Measurements from ENCODE around the gene FUT7.
A peak's percentile ranks its signal among the peaks of the same experiment; 100 is the strongest.
"Not testable (repeated sequence)": the region's sequence is repeated elsewhere in the genome, so short reads cannot be mapped to it uniquely, and the experiment has no call there.

The FUT7 gene

DNA sequence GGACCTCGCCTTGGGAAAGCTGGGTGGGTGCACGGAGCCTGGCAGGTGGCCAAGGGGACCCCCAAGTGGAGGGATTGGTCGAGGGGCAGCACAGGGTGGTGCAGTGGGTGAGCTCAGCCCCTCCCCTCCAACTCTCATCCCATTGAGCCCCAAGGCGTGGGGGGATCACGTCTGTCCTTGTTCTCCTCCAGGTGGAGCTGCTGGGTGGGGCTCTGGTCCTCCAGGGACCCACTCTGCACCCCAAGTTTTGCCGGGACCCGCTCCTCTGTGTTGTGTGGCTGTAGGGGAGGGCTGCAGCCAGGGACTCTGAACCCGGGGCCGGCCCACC lies 3.6 kb upstream of the FUT7 start:
- no peak for FAIRE-seq
- no peak for DNase-seq (ENCODE audit: insufficient read length, low spot score)

DNA sequence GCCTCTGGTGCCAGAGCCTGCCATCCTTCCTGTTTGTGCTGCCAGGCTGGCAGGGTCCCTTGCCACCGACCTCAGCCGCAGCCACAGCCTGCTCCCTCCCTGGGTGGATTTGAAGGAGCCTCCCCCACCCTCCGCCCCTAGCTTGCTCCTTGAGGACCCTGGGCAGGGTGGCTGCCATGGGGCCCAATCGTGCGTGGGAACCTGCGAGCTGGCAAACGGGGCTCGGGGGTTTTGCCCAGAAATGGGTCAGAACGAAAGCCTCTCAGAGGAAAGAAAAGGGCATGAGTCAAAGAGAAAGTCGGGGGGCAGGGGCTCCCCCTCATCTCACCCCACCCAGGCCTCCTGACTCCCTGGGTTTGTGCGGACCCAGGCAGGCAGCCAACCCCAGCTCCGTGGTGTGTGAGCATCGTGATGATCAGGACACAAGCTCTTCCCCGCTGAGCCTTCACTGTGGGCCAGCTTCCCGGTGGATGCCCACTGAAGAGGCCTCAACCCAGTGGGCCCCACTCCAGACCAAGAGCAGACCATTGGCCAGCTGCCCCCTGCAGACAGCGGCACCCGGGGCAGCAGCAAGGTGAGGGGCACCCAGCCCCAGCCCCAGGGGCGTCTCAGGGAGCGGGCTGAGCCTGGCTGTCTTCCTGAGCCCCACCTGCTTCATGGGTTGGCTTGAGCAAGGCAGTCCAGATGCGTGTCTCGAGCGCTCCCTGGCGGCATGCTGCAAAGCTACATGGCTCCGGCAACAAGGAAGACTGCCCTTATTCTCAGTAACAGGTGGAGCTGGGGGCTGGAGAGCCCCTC lies 3.0 kb upstream of the FUT7 start:
- DNase-seq (ENCODE audit: insufficient read length, low spot score), result peak; percentile 86
- FAIRE-seq, result peak; percentile 79

DNA sequence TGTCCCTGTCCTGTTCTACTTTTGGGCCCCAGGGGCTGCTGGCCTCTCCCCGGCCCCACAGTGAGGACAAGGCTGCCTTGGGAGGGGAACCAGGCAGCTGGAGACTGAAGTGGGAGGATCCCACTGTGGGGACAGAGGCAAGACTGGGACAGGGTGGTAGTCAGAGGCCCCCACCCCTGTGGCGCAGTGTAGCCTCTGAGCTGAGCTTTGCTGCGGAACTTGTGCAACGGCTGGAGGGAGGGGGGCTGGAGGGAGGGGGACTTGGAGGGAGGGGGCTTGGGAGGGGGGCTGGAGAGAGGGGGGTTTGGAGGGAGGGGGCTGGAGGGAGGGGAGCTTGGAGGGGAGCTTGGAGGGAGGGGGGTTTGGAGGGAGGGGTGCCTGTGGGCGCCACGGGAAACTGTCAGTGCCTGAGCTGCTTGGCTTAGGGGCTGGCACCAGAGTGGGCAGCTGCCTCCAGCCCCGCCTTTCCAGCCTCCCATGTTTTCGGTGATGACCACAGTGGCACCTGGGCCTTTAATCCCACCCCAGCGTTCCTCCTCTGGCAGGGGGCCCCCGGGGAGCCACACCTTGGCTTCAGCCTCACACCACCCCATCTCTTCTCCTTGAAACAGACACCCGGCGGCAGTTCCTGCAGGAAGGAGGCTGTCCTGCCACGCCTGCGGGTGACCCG lies 2.3 kb upstream of the FUT7 start:
- DNase-seq (ENCODE audit: insufficient read length, low spot score) (no peak), FAIRE-seq (no peak)

GRCh38 chr9:137033481-137033880 lies 1.6 kb upstream of the FUT7 start:
- not testable (repeated sequence) for DNase-seq (ENCODE audit: insufficient read length, low spot score); FAIRE-seq

DNA sequence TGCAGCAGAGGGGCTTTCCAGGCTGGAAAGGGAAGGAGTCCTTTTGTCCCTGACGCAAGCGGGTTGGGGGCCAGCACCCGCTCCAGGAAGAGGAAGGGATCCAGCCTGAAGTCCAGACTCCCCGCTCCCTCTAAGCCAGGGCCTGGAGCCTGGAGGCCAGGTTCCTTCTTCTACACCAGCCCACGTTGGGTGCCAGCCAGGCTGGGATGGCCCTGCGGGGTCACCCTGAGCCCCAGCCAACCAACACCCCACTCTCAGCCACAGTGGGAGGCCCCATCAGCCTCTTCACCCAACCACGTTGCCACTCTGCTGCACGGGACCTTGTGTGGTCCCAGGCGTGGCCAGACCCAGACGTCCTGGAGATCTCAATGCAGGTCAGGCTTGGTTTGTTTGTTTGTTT lies 970 bp upstream of the FUT7 start:
- no peak for FAIRE-seq
- no peak for DNase-seq (ENCODE audit: insufficient read length, low spot score)

DNA sequence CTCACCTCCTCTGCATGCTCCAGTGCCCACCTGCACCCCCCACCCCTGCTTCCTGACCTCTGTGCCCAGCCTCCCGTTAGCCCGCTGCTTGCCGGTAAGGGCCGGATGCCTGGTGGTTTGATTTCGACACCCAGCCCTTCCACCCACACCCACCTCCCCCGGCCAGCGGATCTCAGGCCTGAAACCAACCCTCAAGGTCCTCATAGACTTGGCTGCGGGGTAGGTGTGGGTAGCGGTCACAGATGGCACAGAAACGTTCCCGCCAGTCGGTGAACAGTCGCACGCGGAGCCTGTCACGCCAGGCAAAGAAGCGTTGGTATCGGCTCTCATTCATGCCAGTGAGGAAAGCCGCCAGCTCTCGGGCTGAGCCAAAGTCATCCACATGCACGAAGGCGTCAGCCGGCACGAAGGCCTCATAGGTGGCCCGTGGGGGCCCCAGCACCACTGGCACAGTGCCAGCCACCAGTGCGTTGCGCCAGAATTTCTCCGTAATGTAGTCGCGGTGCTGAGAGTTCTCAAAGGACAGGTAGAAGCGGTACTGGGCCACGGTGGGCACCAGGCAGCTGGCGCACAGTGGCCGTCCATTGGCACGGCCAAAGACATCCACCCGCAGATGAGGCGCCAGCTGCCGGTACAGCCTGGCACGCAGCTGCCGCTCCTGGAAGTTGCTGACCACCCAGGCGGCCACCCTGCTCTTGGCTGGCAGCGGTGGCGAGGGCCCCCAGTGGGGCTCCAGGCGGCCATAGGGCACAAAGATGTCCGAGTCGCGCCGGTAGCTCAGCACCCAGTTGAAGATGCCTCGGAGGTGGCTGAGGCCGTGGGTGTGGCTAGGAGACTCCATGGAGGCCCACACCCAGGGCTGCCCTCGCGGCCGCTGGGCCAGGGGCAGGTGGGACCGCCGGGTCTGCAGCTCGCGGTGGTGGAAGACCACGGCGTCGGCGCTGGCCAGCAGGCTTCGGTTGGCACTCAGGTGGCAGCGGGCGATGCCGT lies 1.1 kb downstream of the FUT7 start:
- FAIRE-seq, result no peak

DNA sequence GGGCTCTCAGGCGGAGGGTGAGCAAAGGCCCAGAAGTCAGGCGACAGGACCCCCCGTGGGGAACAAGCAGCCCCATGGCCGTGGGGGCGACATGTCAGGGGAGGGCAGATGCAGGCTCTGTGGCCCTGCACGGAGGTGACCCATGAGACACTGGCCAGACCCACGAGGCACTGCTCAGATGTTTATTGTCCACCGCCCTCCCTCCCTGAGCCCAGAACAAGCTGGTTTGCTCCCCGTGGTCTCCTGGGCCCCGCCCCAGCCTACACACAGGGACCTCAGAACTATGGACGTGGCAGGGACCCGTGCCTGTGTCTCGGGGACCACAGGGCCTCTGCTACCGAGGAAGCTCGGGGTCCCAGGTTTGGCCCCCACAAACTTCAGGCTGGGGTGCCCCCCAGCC lies 1.9 kb downstream of the FUT7 start:
- FAIRE-seq (no peak), DNase-seq (ENCODE audit: insufficient read length, low spot score) (no peak)

More for the DNA sequence above, 1.1 kb downstream of the FUT7 start:
- DNase-seq (ENCODE audit: insufficient read length, low spot score), result no peak

- peak; percentile 59 for FAIRE-seq
- DNase-seq (ENCODE audit: insufficient read length, low spot score), result peak; percentile 74
Observed at GRCh38 chr9:137029058-137029936, 2.6 kb downstream of the FUT7 start.

DNA sequence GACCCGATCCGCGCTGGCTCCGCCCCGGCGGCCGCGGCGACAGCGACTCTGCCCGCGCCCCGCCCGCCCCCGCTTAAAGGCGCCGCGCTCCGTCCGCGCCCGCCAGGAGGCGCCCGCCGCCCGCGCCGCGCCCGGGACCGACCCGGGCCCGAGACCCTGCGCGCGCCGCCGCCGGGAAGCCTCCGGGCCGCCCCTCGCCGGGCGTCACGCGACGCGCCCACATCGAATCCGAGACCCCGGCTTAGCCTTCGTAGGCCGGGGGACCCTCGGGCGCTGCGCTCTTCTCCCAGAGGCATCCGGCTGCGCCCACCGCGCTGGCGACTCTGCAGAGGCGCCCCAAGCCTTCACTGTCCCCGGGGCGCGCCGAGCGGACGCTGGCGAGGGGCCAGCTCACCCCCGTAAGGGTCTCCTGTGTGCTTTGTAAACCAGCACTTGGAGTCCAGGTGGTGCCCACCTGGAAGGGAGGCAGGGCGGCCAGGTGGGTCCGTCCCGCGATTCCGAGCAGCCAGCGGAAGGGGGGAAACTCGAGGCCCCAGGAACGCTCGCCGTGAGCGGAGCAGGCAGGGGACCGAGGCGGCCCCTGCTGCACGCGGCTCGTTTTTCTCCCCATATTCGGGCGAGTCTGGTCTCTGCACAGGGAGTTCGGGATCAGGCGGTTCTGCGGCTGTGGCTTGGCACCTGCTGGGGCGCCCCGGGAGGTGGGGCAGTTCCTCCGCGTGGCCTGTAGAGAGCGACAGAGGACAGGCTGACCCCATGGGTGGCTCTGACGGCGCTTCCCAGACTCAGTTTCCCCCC lies 3.4 kb downstream of the FUT7 start:
- peak; percentile 23 for FAIRE-seq
- DNase-seq (ENCODE audit: insufficient read length, low spot score), result no peak

- FAIRE-seq (peak; percentile 60), DNase-seq (ENCODE audit: insufficient read length, low spot score) (no peak)
Observed at GRCh38 chr9:137027369-137028262, 4.3 kb downstream of the FUT7 start, which contains the start of gene ABCA2. Gene ABCA2 (minus strand): TSS chr9:137028237. CDS start chr9:137028140, 97 bp downstream.

- no peak for FAIRE-seq
- DNase-seq (ENCODE audit: insufficient read length, low spot score), result no peak
Observed at GRCh38 chr9:137026828-137027227, 5.1 kb downstream of the FUT7 start.

DNA sequence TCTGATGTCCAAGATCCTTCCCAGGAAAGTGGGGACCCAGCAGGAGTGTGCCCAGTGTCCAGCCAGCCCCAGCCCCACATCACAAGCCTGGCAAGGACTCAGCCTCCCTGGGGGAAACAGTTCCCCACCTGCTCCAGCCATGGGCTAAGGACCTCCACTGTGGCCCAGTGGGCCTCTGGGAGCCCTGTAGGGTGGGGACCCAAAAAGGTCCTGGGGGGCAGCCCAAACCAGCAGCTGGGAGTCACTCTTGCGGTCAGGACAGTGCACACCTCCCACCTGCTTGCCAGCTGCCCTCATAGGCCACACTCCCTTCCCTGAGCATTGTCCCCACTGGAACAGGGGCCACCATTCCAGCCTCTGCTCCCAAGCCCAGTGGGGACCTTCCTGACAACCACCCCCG lies 5.5 kb downstream of the FUT7 start:
- DNase-seq (ENCODE audit: insufficient read length, low spot score) (no peak), FAIRE-seq (no peak)

DNA sequence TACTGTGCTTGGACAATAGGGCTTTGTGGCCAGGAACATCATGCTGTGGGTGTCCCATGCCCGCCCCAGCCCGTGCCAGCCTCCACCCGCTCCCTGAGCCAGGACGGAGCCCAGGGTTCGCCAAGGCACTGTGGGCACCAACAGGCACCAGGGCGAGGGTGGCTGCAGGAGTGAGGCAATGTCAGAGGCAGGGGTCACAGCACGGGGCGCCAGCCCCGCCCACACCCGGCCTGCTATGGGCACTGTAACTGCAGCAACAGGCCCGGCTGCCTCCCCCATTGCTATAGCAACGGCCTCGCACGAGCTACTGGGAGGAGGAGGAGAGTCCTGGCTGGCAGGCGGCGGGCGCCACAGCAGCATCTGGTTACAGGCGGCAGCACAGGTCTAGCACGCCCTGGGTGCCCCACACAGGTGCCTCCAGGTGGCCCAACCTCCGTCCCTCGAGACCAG lies 6.3 kb downstream of the FUT7 start:
- DNase-seq (ENCODE audit: insufficient read length, low spot score) (no peak), FAIRE-seq (no peak)

GRCh38 chr9:137023583-137023991 lies 8.3 kb downstream of the FUT7 start:
- FAIRE-seq (no peak), DNase-seq (ENCODE audit: insufficient read length, low spot score) (no peak)

DNA sequence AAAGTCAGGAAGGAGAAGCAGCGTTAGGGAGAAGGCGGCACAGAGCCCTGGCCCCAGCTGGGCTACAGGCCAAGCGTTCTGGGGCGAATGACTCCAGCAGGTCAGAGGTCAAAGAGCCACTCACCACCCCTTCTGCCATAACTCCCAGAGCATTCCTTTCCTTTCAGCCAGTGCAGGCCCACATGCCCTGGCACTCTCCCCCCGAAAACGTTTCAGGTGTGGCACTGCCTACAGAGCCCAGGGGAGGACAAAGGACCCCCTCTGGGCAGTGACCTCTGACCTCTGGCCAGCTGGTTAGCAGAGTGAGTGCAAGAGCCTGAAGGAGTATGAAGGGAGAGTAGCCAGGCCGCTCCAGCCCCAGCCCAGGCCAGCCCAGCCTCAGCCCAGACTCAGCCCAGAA lies 8.7 kb downstream of the FUT7 start:
- no peak for DNase-seq (ENCODE audit: insufficient read length, low spot score)
- no peak for FAIRE-seq

GRCh38 chr9:137022662-137023008 lies 9.3 kb downstream of the FUT7 start:
- FAIRE-seq (no peak), DNase-seq (ENCODE audit: insufficient read length, low spot score) (no peak)

GRCh38 chr9:137021979-137022661 lies 9.8 kb downstream of the FUT7 start:
- DNase-seq (ENCODE audit: insufficient read length, low spot score), result peak; percentile 45
- peak; percentile 58 for FAIRE-seq

- DNase-seq (ENCODE audit: insufficient read length, low spot score) (no peak), FAIRE-seq (no peak)
Observed at GRCh38 chr9:137021568-137021978, 10.3 kb downstream of the FUT7 start.

All from HTR-8/SVneo (cell line).